OCI-LY1 (cell line): ENCODE results near the gene CSAD.

Experiments
- EZH2 ChIP-seq: fragments of 200-600 bp; sonication (generic), shearing (Covaris generic); IDR thresholded peaks from 2 replicates; pipeline ENCODE4 v1.8.0; 2017; ENCODE audit warnings: borderline replicate concordance, mixed run types, mild to moderate bottlenecking, antibody characterized with exemption, low read length, moderate library complexity, mixed read lengths
- TF ChIP-seq, protein P1 (sequence below): fragments of 200-600 bp; sonication (generic), shearing (Covaris generic); IDR thresholded peaks from 2 replicates; pipeline ENCODE4 v1.5.1; 2017; ENCODE audit warnings: mild to moderate bottlenecking, antibody characterized with exemption, low read length, moderate library complexity, mixed read lengths

- TF ChIP-seq EZH2, result no peak
- TF ChIP-seq, protein P1, sequence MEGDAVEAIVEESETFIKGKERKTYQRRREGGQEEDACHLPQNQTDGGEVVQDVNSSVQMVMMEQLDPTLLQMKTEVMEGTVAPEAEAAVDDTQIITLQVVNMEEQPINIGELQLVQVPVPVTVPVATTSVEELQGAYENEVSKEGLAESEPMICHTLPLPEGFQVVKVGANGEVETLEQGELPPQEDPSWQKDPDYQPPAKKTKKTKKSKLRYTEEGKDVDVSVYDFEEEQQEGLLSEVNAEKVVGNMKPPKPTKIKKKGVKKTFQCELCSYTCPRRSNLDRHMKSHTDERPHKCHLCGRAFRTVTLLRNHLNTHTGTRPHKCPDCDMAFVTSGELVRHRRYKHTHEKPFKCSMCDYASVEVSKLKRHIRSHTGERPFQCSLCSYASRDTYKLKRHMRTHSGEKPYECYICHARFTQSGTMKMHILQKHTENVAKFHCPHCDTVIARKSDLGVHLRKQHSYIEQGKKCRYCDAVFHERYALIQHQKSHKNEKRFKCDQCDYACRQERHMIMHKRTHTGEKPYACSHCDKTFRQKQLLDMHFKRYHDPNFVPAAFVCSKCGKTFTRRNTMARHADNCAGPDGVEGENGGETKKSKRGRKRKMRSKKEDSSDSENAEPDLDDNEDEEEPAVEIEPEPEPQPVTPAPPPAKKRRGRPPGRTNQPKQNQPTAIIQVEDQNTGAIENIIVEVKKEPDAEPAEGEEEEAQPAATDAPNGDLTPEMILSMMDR, result no peak
These were observed 59.8 kb downstream of the CSAD start for GRCh38 chr12:53120685-53121525.
